SK-N-SH treated with all-trans-retinoic acid at 6 μM for 48 hours (cell line): Measurements from ENCODE around the gene MYO1B.

Experiments
- ATAC-seq: fragments of 200-7000 bp; cut with Tn5 transposase; 3 replicates; pipeline ENCODE4 v1.9.1; 2020; ENCODE audit warnings: mild to moderate bottlenecking, moderate library complexity
- ARNTL ChIP-seq: fragments of 450-650 bp; formaldehyde crosslinking; IDR thresholded peaks from 2 replicates; pipeline ENCODE4 v1.5.0; 2020; ENCODE audit warnings: low read depth, mild to moderate bottlenecking, moderate library complexity, borderline replicate concordance
- CREB5 ChIP-seq: fragments of 250-450 bp; sonication (Bioruptor Pico); IDR thresholded peaks from 2 replicates; pipeline ENCODE4 v1.5.1; 2020; ENCODE audit warnings: low read depth, mild to moderate bottlenecking, moderate library complexity
- ESRRG ChIP-seq: fragments of 250-450 bp; sonication (Bioruptor Pico); IDR thresholded peaks from 2 replicates; pipeline ENCODE4 v1.6.1; 2021; ENCODE audit warnings: mild to moderate bottlenecking
- GLIS3 ChIP-seq: fragments of 250-450 bp; sonication (Bioruptor Pico); IDR thresholded peaks from 2 replicates; pipeline ENCODE4 v1.5.0; 2020; ENCODE audit warnings: mild to moderate bottlenecking, moderate library complexity
- ISL1 ChIP-seq: fragments of 250-450 bp; sonication (Bioruptor Pico); IDR thresholded peaks from 2 replicates; pipeline ENCODE4 v2.1.2; 2022; ENCODE audit warnings: mild to moderate bottlenecking, moderate library complexity
- OSR1 ChIP-seq: fragments of 250-450 bp; sonication (Bioruptor Pico); IDR thresholded peaks from 2 replicates; pipeline ENCODE4 v1.8.0; 2022; ENCODE audit warnings: moderate library complexity, mild to moderate bottlenecking, inconsistent platforms
- PPARA ChIP-seq: fragments of 250-450 bp; sonication (Bioruptor Pico); IDR thresholded peaks from 2 replicates; pipeline ENCODE4 v1.5.0; 2020; ENCODE audit warnings: mild to moderate bottlenecking, borderline replicate concordance
- RARB ChIP-seq: fragments of 250-450 bp; sonication (Bioruptor Pico); IDR thresholded peaks from 2 replicates; pipeline ENCODE4 v1.8.0; 2021; ENCODE audit warnings: mild to moderate bottlenecking, moderate library complexity
- SNAI2 ChIP-seq: fragments of 250-450 bp; sonication (Bioruptor Pico); IDR thresholded peaks from 2 replicates; pipeline ENCODE4 v1.5.0; 2020; ENCODE audit warnings: mild to moderate bottlenecking, moderate library complexity
- TCF4 ChIP-seq: fragments of 250-450 bp; sonication (Bioruptor Pico); IDR thresholded peaks from 2 replicates; pipeline ENCODE4 v1.8.0; 2021; ENCODE audit warnings: mild to moderate bottlenecking, moderate library complexity, borderline replicate concordance
- TOX ChIP-seq: fragments of 250-450 bp; sonication (Bioruptor Pico); IDR thresholded peaks from 2 replicates; pipeline ENCODE4 v1.8.0; 2021; ENCODE audit warnings: mild to moderate bottlenecking, moderate library complexity, borderline replicate concordance
- ZC3H10 ChIP-seq: fragments of 250-450 bp; sonication (Bioruptor Pico); IDR thresholded peaks from 2 replicates; pipeline ENCODE4 v1.5.1; 2021; ENCODE audit warnings: mild to moderate bottlenecking, moderate library complexity
- ZFP3 ChIP-seq: fragments of 250-450 bp; sonication (Bioruptor Pico); IDR thresholded peaks from 2 replicates; pipeline ENCODE4 v1.5.0; 2020; ENCODE audit warnings: mild to moderate bottlenecking, moderate library complexity
- ZFP30 ChIP-seq: fragments of 450-650 bp; formaldehyde crosslinking; IDR thresholded peaks from 2 replicates; pipeline ENCODE4 v1.5.0; 2022; ENCODE audit warnings: mild to moderate bottlenecking, moderate library complexity
- ZNF565 ChIP-seq: fragments of 450-650 bp; formaldehyde crosslinking; conservative IDR thresholded peaks from 2 replicates; pipeline ENCODE4 v1.5.0; 2020; ENCODE audit warnings: low read depth, mild to moderate bottlenecking, moderate library complexity
- ZNF70 ChIP-seq: fragments of 450-650 bp; formaldehyde crosslinking; IDR thresholded peaks from 2 replicates; pipeline ENCODE4 v1.5.0; 2020; ENCODE audit warnings: mild to moderate bottlenecking, moderate library complexity
- ZNF8 ChIP-seq: fragments of 450-650 bp; formaldehyde crosslinking; IDR thresholded peaks from 2 replicates; pipeline ENCODE4 v1.5.0; 2020; ENCODE audit warnings: mild to moderate bottlenecking, moderate library complexity
- TF ChIP-seq, protein P1 (sequence below): fragments of 250-450 bp; sonication (Bioruptor Pico); IDR thresholded peaks from 2 replicates; pipeline ENCODE4 v1.5.1; 2021; ENCODE audit warnings: mild to moderate bottlenecking, moderate library complexity
- TF ChIP-seq, protein P2 (sequence below): fragments of 250-450 bp; sonication (Bioruptor Pico); IDR thresholded peaks from 2 replicates; pipeline ENCODE4 v1.5.0; 2020; ENCODE audit warnings: mild to moderate bottlenecking, moderate library complexity
- TF ChIP-seq, protein P3 (sequence below): fragments of 250-450 bp; sonication (Bioruptor Pico); IDR thresholded peaks from 2 replicates; pipeline ENCODE4 v1.8.0; 2020; ENCODE audit warnings: mild to moderate bottlenecking, moderate library complexity, borderline replicate concordance
- TF ChIP-seq, protein P4 (sequence below): fragments of 250-450 bp; sonication (Bioruptor Pico); IDR thresholded peaks from 2 replicates; pipeline ENCODE4 v1.8.0; 2021; ENCODE audit warnings: low read depth, mild to moderate bottlenecking, moderate library complexity, borderline replicate concordance

The MYO1B gene

DNA sequence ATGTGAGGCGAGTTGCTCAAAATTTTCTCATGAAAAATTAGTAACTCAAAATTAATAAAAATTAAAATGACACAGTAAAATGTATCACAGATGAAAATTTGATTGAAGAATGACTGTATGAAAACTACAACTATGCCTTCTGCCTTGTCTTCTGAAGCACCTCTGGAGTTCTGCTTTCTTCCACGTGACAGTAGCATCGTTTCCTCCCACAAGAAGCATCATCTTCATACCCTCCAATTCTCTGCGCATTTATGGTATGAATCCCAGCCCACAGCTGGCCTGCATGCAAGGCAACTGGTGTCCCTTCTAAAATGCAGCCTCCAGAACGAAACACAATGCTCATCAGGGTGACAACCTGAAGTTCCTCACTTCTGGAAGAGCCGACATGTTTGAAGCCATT lies 189.9 kb downstream of the MYO1B start:
- TF ChIP-seq, protein P1, sequence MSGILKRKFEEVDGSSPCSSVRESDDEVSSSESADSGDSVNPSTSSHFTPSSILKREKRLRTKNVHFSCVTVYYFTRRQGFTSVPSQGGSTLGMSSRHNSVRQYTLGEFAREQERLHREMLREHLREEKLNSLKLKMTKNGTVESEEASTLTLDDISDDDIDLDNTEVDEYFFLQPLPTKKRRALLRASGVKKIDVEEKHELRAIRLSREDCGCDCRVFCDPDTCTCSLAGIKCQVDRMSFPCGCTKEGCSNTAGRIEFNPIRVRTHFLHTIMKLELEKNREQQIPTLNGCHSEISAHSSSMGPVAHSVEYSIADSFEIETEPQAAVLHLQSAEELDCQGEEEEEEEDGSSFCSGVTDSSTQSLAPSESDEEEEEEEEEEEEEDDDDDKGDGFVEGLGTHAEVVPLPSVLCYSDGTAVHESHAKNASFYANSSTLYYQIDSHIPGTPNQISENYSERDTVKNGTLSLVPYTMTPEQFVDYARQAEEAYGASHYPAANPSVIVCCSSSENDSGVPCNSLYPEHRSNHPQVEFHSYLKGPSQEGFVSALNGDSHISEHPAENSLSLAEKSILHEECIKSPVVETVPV (CRISPR knock-in tag): no peak
- TF ChIP-seq PPARA (no peak), ARNTL (no peak)
- ATAC-seq: no peak

DNA sequence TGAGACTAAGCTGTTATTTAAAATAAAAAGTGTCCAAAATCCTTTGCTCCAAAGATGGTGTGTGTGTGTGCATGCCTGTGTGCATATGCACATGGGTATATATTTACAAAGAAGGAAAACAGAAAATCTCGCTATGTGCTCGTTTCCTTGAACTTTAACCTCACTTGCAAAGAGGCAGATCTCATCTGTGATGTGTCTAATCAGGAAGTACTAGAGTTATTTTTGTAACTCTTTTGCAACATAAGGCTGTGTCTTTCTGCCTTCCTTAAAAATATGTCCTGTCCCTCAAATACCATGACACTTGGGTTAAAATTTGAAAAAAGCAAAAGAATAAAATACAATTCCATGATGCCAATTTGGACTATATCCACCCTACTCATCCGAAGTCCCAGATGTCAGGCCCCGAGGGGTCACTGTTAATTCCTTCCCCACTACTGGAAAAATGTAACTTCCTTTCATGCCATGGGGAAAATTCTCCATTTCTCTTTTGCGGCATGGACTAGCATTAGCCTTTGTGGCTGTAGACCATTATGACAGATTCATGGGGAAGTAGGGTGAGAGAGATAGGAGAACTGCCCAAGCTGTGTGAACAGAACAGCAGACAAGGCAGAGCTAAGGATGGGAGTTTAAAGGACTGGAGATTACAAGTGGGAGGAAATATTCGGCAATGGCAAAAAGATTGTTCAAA lies 191.3 kb downstream of the MYO1B start:
- TF ChIP-seq, protein P1 (CRISPR knock-in tag): no peak
- TF ChIP-seq ZFP30 (CRISPR knock-in tag): no peak
- TF ChIP-seq TCF4 (CRISPR knock-in tag): no peak
- no peak for TF ChIP-seq PPARA
- no peak for TF ChIP-seq ZNF8 (CRISPR knock-in tag)
- TF ChIP-seq SNAI2: no peak
- TF ChIP-seq, protein P2, sequence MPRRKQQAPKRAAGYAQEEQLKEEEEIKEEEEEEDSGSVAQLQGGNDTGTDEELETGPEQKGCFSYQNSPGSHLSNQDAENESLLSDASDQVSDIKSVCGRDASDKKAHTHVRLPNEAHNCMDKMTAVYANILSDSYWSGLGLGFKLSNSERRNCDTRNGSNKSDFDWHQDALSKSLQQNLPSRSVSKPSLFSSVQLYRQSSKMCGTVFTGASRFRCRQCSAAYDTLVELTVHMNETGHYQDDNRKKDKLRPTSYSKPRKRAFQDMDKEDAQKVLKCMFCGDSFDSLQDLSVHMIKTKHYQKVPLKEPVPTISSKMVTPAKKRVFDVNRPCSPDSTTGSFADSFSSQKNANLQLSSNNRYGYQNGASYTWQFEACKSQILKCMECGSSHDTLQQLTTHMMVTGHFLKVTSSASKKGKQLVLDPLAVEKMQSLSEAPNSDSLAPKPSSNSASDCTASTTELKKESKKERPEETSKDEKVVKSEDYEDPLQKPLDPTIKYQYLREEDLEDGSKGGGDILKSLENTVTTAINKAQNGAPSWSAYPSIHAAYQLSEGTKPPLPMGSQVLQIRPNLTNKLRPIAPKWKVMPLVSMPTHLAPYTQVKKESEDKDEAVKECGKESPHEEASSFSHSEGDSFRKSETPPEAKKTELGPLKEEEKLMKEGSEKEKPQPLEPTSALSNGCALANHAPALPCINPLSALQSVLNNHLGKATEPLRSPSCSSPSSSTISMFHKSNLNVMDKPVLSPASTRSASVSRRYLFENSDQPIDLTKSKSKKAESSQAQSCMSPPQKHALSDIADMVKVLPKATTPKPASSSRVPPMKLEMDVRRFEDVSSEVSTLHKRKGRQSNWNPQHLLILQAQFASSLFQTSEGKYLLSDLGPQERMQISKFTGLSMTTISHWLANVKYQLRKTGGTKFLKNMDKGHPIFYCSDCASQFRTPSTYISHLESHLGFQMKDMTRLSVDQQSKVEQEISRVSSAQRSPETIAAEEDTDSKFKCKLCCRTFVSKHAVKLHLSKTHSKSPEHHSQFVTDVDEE (CRISPR knock-in tag): no peak
- no peak for TF ChIP-seq CREB5 (CRISPR knock-in tag)
- TF ChIP-seq ARNTL: no peak
- TF ChIP-seq, protein P3, sequence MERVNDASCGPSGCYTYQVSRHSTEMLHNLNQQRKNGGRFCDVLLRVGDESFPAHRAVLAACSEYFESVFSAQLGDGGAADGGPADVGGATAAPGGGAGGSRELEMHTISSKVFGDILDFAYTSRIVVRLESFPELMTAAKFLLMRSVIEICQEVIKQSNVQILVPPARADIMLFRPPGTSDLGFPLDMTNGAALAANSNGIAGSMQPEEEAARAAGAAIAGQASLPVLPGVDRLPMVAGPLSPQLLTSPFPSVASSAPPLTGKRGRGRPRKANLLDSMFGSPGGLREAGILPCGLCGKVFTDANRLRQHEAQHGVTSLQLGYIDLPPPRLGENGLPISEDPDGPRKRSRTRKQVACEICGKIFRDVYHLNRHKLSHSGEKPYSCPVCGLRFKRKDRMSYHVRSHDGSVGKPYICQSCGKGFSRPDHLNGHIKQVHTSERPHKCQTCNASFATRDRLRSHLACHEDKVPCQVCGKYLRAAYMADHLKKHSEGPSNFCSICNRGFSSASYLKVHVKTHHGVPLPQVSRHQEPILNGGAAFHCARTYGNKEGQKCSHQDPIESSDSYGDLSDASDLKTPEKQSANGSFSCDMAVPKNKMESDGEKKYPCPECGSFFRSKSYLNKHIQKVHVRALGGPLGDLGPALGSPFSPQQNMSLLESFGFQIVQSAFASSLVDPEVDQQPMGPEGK (CRISPR knock-in tag): no peak
- TF ChIP-seq ZFP3: no peak
- TF ChIP-seq, protein P4, sequence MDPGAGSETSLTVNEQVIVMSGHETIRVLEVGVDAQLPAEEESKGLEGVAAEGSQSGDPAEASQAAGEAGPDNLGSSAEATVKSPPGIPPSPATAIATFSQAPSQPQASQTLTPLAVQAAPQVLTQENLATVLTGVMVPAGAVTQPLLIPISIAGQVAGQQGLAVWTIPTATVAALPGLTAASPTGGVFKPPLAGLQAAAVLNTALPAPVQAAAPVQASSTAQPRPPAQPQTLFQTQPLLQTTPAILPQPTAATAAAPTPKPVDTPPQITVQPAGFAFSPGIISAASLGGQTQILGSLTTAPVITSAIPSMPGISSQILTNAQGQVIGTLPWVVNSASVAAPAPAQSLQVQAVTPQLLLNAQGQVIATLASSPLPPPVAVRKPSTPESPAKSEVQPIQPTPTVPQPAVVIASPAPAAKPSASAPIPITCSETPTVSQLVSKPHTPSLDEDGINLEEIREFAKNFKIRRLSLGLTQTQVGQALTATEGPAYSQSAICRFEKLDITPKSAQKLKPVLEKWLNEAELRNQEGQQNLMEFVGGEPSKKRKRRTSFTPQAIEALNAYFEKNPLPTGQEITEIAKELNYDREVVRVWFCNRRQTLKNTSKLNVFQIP (CRISPR knock-in tag): no peak
- no peak for TF ChIP-seq ZC3H10
- no peak for TF ChIP-seq TOX (CRISPR knock-in tag)
- no peak for TF ChIP-seq ESRRG (CRISPR knock-in tag)

GRCh38 chr2:191439481-191439880 lies 194.3 kb downstream of the MYO1B start:
- no peak for ATAC-seq
- TF ChIP-seq GLIS3 (CRISPR knock-in tag) (no peak), ZFP3 (no peak), CREB5 (CRISPR knock-in tag) (no peak), ARNTL (no peak), RARB (CRISPR knock-in tag) (no peak), ESRRG (CRISPR knock-in tag) (no peak), ZNF565 (CRISPR knock-in tag) (no peak), SNAI2 (no peak), ZNF8 (CRISPR knock-in tag) (no peak), OSR1 (CRISPR knock-in tag) (no peak), TCF4 (CRISPR knock-in tag) (no peak), ISL1 (no peak), ZNF70 (CRISPR knock-in tag) (no peak), PPARA (no peak)
- TF ChIP-seq, protein P2 (CRISPR knock-in tag): no peak

More for the DNA sequence above, 191.3 kb downstream of the MYO1B start:
- ATAC-seq: no peak
